ENCODE data around the gene ZNF319.

DNA sequence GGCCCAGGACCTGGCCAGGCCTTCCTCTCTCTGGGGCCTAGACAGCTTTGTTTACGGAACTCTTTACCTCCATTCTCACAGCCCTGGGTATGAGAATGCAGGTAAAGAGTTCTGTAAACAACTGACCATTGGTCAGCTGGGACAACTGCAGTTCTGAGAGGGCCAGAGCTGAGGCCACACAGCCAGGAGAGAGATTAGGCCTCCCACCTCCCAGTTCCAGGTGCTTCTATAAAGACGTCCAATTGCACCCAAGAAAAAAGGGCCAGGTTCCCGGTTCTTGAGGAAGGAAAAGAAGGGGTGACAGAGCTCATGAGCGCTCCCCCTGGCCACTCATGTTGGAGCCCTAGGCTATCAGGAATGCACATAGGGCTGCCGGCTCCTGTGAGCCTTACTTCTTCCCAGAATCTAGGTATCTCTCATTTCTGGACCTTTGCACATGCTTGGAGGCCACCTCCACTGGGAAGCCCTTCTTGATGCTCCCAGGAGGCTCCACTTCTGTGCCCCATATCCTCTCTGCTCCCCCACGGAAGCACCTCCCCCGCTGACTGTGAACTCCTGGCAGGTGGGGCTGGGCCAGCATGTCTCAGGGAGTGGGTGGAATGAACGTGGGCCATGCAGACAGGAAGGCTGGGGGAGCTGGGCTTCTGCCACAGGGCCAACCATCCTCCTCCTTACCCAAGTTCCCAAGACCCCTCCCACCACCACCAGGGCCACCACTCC lies 42.6 kb downstream of the ZNF319 start:
- TF ChIP-seq, protein P1, sequence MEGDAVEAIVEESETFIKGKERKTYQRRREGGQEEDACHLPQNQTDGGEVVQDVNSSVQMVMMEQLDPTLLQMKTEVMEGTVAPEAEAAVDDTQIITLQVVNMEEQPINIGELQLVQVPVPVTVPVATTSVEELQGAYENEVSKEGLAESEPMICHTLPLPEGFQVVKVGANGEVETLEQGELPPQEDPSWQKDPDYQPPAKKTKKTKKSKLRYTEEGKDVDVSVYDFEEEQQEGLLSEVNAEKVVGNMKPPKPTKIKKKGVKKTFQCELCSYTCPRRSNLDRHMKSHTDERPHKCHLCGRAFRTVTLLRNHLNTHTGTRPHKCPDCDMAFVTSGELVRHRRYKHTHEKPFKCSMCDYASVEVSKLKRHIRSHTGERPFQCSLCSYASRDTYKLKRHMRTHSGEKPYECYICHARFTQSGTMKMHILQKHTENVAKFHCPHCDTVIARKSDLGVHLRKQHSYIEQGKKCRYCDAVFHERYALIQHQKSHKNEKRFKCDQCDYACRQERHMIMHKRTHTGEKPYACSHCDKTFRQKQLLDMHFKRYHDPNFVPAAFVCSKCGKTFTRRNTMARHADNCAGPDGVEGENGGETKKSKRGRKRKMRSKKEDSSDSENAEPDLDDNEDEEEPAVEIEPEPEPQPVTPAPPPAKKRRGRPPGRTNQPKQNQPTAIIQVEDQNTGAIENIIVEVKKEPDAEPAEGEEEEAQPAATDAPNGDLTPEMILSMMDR (IDR thresholded peaks at IDR 0.05; ENCODE audit: insufficient read depth, low read depth, low read length): no peak
- no peak for TF ChIP-seq EZH2 (IDR thresholded peaks at IDR 0.05; ENCODE audit: insufficient read depth, low read length)

Data from astrocyte (in vitro differentiated cells and primary cell).